HG03571 (cell line): Measurements from ENCODE around the gene DCAF6.

Experiments used
- ATAC-seq: cut with Tn5 transposase; IDR thresholded peaks from one replicate; pipeline ENCODE4 v1.9.1; 2021; ENCODE audit not compliant: unreplicated experiment

Gene DCAF6

DNA sequence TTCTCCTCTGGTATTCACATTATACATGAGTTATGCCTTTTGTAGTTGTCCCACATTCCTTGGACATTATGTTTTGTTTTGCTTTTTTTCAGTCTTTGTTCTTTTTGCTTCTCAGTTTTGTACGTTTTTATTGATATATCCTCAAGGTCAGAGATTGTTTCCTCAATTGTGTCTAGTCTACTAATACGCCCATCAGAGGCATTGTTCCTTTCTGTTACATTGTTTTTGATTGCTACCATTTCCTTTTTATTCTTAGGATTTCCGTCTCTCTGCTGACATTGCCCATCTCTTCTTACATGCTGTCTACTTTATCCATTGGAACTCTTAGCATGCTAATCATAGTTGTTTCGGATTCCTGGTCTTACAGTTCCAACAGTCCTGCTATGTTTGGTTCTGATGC, 28.2 kb downstream of the DCAF6 start:
- ATAC-seq = no peak

DNA sequence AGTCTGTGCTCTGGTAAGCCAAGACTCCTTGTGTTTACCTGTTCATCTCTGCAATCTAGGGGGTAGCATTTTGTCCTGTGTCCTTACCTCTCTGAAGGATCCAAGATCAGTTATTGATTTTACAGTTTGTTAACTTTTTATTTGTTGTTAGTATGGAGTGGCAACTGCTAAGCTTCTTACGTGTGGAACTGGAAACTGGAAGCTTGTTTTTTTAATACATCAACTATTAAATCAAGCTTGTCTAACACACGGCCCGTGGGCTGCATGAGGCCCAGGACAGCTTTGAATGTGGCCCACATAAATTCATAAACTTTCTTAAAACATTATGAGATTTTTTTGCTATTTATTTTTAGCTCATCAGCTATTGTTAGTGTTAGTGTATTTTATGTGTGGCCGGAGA, 29.6 kb downstream of the DCAF6 start:
- no peak for ATAC-seq

DNA sequence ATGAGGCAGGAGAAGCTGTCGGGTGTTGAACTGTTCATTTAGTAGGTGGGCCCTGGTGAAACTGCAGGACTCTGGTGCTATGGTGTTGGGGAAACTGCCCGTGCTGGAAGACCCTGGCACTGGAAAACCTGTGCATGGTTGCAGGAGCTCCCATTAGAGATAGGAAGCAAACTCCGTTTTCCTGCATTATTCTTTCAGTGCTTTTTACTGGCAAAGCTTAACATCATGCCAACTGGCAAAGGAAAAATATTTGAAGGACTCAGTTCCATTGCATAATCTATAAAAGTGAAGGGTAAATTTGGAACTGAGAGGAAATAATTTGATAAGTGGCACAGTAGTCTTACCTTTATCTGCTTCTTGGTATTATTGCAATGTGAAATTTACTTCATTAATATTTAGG, 32.1 kb downstream of the DCAF6 start:
- no peak for ATAC-seq

DNA sequence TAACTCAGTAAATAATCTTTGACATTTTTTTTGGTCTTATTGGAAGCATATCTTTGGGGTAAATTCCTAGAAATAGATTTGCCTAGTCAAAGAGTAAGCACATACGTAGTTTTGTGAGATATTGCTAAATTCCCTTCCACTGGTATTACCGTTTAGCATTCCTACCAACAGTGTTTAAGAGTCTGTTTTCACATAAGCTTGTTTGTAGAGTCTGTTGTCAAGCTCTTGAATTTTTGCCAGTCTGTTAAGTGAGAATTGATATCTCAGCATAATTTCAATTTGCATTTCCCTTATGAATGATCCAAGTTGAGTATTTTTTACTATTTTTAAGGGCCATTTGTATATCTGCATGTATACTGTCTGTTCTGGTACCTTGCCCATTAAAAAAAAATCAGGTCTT, 37.3 kb downstream of the DCAF6 start:
- no peak for ATAC-seq

DNA sequence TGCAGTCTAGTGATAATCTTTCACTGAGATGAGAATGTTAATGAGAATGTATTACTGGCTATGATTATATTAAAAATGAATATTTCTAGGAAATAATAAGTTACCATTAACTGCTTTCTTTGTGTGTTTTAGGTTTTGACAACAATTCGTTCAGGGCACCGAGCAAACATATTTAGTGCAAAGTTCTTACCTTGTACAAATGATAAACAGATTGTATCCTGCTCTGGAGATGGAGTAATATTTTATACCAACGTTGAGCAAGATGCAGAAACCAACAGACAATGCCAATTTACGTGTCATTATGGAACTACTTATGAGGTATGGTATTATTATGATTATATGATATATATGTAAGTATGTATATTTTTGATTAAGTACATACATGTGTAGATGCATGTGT, 38.2 kb downstream of the DCAF6 start:
- ATAC-seq = no peak

DNA sequence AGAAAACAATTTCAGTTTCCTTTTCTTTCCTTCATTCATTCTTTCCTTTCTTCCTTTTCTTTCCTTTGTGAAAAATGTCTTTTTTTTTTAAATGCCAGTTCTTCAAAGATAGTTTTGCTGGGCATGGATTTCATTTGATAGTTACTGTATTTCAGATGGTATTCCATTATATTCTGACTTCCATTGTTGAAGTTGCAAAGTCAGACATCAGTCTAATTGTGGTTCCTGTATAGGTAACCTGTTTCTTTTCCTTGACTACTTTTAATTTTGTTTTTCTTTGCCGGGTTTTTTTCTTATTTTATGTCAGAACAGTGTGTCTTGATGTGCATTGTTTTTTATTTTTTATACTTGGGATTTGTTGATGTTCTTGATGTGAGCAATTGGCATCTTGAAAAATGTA, 40.8 kb downstream of the DCAF6 start:
- ATAC-seq = no peak

DNA sequence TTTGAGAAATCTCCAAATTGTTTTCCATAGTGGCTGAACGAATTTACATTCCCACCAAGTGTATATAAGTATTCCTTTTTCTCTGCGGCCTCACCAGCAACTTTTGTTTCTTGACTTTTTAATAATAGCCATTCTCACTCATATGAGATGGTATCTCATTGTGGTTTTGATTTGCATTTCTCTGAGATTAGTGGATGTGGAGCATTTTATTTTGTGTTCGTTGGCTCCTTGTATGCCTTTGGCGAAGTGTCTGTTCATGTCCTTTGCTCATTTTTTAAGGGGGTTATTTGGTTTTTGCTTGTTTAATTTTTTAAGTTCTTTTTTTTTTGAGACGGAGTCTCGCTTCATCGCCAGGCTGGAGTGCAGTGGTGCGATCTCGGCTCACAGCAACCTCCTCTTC, 45.5 kb downstream of the DCAF6 start:
- no peak for ATAC-seq

DNA sequence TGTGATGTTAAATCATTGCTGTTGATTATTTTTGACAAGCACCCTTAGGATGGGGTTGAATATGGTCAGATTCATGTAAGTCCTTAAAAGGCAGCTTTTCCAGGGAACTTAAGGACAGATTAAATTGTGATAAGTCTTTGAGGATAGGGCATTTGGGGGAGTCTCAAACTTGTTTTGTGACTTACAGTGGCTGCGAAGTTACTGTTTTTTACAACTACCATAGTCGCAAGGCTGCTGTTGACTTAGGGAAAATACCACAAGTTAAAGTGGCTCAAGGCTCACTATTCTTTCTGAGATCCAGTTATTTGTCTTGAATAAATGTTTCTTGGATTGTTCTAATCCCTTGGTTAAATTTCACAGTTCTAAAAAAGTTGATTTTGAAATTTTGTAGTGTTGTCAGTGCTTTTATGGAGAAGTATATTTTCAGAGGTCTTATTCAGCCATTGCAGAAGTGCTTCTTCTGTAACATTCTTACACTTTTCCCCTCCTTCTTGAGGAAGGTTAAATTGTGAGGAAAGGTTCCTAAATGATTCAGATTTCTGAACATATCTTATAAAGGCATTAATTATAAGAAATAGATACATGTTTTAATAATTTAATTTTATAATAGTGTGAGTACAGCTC, 47.4 kb downstream of the DCAF6 start:
- no peak for ATAC-seq

DNA sequence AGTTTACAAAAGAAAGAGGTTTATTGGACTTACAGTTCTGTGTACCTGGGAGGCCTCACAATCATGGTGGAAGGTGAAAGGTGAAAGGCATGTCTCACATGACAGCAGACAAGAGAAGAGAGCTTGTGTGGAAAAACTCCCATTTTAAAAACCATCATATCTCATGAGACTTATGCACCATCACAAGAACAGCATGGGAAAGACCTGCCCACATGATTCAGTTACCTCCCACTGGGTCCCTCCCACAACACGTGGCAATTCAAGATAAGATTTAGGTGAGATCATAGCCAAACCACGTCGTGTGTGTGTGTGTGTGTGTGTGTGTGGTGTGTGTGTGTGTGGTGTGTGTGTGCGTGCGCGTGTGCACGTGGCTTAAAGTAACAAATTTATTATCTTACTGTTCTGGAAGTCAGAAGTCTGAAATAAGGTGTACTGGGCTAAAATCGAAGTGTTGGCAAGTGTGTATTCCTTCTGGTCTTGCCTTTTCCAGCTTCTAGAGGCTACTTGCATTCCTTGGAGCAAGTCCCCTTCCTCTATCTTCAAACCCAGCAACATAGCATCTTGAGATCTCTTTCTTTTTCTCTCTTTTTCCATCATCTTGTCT, 48.5 kb downstream of the DCAF6 start:
- ATAC-seq = no peak

DNA sequence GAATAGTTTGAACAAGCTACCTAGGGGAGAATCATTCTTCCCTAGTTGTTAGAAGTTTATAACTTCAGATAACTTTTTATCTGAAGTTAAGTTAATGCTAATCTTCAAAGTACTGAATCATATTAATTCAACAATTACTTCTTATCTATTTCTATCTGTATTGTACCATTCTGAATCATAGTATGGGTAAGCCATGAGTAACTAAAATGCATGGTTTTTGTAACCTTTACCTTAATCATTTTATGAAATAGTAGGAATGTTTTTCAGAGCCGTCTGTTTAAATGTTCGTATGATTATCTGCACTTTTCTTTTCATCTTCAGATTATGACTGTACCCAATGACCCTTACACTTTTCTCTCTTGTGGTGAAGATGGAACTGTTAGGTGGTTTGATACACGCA, 50.7 kb downstream of the DCAF6 start:
- ATAC-seq = no peak

DNA sequence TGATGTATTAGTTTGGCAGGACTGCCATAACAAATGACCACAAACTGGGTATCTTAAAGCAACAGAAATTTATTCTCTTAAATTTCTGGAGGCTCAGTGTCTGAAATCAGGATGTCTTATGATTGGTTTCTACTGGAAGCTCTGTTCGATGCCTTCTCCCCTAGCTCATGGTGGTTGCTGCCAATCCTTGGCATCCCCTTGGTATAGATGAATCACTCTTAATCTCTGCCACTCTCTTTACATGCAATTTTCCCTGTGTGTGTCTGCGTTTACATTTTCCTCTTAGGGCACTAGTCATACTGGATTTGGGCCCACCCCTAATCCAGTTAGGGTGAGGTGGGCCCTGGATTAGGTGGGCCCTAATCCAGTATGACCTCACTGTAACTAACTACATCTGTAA, 55.1 kb downstream of the DCAF6 start:
- no peak for ATAC-seq

DNA sequence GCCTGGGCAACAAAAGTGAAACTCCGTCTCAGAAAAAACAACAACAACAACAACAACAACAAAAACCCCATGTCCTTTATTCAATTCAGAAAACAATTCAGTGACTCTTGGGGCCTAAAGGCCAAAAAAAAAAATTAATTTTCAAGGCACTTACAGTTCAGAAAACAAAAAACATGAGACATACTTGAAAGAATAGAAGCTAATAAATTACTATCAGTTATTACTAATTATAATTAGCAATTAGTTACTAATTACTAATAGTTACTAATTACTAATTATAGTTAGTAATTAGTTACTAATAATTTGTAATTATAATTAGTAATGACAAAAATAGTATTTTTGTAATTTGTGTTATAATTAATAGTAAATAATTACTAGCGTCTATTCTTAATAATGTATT, 57.2 kb downstream of the DCAF6 start:
- no peak for ATAC-seq

DNA sequence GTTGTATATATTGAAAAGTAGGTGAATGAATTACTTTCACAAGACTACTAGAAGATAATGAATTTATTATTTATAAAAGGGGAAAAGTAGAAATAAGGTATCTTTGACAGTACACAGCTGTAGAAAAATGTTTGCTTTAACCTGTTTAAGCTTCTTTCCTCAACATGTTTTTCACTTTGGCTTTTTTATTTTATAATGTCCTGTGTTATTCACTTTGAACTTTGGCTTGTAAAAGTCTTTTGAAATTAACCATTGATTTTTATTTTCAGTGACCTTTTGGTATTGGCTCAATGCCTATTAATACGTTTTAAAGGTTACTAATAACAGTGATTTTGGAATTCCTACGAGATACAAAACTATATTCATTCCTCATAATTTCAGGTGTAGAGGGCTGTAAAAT, 58.1 kb downstream of the DCAF6 start:
- no peak for ATAC-seq

DNA sequence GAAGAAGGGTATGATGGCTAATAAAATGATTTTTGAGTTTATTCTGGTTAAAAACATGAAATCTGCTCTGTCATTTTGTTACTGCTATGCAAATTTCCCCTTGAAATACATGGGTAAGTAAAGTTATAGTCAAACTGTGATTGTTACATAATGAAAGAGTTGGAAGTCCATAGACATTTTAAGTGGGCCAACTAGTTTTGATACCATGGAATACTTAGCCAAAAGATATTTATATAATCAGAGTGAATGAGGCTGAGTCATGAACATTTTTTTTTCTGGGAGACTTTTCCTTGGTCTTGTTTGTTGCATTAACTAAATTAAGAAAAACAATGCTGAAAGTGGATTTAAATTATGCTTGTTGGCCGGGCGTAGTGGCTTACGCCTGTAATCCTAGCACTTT, 58.6 kb downstream of the DCAF6 start:
- no peak for ATAC-seq

DNA sequence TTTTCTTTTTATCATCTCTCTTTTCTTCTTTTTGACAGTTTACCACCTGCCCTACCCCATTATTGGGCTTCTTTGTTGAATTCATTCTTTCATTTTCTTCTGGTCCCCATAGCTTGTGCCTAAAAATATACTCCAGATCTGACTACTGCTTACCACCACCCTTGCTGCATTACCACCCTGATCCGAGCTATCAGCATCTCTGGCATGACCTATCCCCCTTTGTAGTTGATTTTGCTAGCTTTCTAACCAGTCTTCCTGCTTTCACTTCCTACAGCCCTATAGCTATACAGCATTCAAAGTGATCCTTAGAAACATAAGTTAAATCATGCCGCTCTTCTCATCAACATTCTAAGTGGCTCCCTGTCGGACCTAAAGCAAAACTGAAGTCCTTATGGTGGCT, 59.8 kb downstream of the DCAF6 start:
- ATAC-seq = no peak

DNA sequence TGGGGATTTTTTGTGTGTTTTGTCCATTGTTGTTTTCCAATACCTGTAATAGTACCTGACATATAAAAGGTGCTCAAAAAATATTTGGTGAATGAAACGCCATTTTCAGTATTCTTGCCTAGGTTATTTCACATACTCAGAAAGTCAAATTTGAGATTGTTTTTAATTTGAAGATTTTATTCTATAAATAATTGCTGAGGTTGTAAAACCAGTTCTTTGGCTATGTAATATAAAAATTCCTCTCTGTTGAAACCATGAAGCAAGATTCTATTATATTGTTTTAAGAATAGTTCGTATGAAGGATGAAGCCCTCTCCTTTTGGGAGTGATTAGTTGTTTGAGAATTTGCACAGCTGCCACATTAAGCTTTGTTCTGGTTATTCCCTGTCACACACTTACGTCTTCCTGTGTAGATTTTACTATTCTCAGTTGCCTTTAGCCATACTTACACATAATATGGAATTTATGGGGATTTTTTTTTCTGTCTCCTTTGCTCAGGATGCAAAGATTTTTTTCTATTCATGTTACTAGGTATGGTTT, 60.6 kb downstream of the DCAF6 start:
- ATAC-seq = no peak

DNA sequence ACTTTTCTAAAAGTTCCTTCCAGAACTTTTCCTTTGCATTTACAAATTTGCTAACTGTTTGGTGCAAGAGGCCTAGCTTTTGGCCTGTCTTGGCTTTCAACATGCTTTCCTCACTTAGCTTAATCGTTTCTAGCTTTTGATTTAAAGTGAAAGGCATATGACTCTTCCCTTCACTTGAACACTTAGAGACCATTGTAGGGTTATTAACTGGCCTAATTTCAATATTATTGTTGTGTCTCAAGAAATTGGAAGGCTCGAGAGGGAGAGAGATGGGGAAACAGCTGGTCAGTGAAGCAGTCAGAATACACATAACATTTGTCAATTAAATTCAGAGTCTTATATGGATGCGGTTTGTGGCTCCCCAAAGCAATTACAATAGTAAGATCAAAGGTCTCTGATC, 63.4 kb downstream of the DCAF6 start:
- ATAC-seq = no peak

DNA sequence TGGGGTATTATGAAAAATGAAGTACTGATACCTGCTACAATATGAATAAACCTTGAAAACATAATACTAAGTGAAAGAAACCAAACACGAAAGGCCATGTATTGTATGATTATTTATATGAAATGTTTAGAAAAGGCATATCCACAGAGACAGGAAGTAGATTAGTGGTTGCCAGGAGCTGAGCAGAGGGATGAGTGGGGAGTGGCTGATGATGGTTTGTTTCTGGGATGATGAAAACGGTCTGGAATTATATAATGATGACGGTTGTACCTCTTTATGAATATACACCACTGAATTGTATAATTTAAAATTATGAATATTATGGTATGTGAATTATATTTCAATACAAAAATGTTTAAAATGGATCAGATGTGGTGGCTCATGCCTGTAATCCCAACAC, 64.2 kb downstream of the DCAF6 start:
- no peak for ATAC-seq

DNA sequence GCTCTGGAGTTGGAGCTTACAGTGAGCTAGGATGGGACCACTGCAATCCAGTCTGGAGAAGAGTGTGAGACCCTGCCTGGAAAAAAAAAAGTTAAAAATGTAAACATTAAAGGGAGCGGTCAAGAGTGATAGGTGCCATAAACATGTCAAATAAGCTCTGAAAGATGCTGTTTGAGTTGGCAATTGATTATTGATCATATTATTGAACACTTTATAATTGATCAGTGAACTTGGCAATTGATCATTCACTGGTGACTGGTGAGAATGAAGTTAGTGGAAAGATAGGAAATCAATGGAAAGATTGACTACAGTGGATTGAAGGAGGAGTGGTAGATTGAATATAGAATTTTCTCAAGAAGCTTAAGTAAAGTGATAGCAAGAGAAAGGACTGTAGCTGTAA, 64.7 kb downstream of the DCAF6 start:
- no peak for ATAC-seq

DNA sequence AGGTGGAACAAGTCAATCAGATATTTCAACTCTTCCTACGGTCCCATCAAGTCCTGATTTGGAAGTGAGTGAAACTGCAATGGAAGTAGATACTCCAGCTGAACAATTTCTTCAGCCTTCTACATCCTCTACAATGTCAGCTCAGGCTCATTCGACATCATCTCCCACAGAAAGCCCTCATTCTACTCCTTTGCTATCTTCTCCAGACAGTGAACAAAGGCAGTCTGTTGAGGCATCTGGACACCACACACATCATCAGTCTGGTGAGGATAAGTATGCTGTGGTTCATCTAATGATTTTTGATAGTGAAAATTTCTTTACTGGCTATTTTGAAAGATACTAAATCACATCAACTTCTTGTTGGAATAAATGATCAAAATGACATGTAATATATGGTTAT, 68.0 kb downstream of the DCAF6 start:
- ATAC-seq = no peak

DNA sequence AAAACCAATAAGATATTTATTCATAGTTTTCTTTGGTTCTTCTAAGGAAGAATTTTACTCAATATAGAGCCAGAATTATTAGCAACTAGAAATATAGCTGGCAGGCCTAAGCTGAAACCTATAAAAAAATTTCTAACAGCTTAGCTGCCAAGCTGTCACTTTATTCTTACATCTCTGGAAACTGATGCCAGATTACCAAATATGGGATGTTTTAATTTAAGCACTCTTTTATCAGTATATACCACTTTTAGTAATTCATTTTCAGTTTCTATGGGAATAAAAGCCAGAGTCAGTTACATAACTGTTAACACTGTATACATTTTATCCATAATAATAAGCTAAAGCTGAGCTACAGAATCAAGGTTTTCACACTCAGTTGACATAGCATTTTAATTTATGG, 69.0 kb downstream of the DCAF6 start:
- ATAC-seq = no peak

DNA sequence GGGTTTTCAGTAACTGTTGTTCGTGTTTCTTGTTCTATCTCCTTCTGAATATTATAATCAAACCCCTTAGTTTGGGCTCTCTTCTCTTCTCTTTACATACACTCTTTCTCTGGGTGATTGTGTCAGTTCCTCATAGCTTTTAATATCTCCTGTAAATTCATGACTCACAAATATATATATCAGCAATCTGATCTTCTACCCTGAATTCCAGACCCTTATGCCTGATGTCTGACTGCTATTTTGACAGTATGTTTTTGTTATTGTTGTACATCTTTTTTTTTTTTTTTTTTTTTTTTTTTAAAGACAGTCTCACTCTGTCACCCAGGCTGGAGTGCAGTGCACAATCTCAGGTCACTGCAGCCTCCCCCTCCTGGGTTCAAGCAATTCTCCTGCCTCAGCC, 71.2 kb downstream of the DCAF6 start:
- ATAC-seq = no peak

DNA sequence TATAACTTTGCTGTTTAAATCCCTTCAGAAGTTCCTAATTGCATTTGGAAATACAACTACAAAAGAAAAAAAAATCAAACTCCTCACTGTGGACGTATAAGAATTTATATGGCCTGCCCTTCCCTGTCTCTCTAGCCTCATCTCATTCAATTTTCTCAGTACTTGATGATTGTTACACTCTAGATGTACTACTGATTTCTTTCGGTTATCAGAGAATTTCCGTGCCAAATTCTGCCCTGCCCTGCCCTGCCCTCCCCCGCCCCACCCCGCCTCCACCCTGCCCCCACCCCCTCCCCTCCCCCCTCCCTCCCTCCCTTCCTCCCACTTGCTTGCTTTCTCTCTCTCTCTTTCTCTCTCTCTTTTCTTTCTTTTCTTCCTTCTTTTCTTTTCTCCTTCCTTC, 72.1 kb downstream of the DCAF6 start:
- ATAC-seq = no peak
